ENCODE measurements around the gene MRTFA.

GRCh38 chr22:40395607-40396006 lies 240.9 kb downstream of the MRTFA start:
- no peak for TF ChIP-seq CTCF (IDR thresholded peaks at IDR 0.05)
- no peak for TF ChIP-seq POLR2AphosphoS5 (IDR thresholded peaks at IDR 0.05)
